HepG2 (cell line): ENCODE results near the gene TNFRSF11A. TPM values are rescaled to one million over a fixed set of nuclear protein-coding genes. Genes with fewer than 3 reads are reported as not detected.

ENCODE experiments used
- DMAP1 ChIP-seq: IDR thresholded peaks from 2 replicates; pipeline ENCODE4 v1.6.1; 2016
- FOSL2 ChIP-seq: sonication (generic); formaldehyde crosslinking; IDR thresholded peaks from 2 replicates; pipeline ENCODE4 v1.4.0; 2020; ENCODE audit warnings: missing genetic modification reagents
- FOXA3 ChIP-seq: IDR thresholded peaks from 2 replicates; pipeline ENCODE4 v1.6.1; 2016; ENCODE audit warnings: missing genetic modification reagents, missing compliant biosample characterization
- FOXJ3 ChIP-seq: sonication (generic); formaldehyde crosslinking; IDR thresholded peaks from 2 replicates; pipeline ENCODE4 v1.4.0; 2020; ENCODE audit warnings: missing genetic modification reagents, mild to moderate bottlenecking, borderline replicate concordance
- NFATC3 ChIP-seq: sonication (generic); formaldehyde crosslinking; IDR thresholded peaks from 2 replicates; pipeline ENCODE4 v1.5.1; 2020; ENCODE audit warnings: mild to moderate bottlenecking, missing genetic modification reagents
- NFE2L2 ChIP-seq: fragments of 150-350 bp; IDR thresholded peaks from 2 replicates; pipeline ENCODE4 v1.6.1; 2014; ENCODE audit warnings: low read length
- NFKBIZ ChIP-seq: IDR thresholded peaks from 2 replicates; pipeline ENCODE4 v1.6.1; 2018; ENCODE audit warnings: missing genetic modification reagents, missing compliant biosample characterization
- NR2C2 ChIP-seq: sonication (generic); formaldehyde crosslinking; IDR thresholded peaks from 2 replicates; pipeline ENCODE4 v1.4.0; 2020; ENCODE audit warnings: missing genetic modification reagents, mild to moderate bottlenecking, moderate library complexity, borderline replicate concordance
- RFXAP ChIP-seq: sonication (generic); formaldehyde crosslinking; IDR thresholded peaks from 2 replicates; pipeline ENCODE4 v1.4.0; 2020; ENCODE audit warnings: missing genetic modification reagents, borderline replicate concordance
- TSC22D2 ChIP-seq: sonication (generic); formaldehyde crosslinking; IDR thresholded peaks from 2 replicates; pipeline ENCODE4 v1.5.1; 2020; ENCODE audit warnings: missing genetic modification reagents, mild to moderate bottlenecking, borderline replicate concordance
- ZFP62 ChIP-seq: sonication (generic); formaldehyde crosslinking; IDR thresholded peaks from 2 replicates; pipeline ENCODE4 v1.4.0; 2020; ENCODE audit warnings: missing genetic modification reagents
- ZNF101 ChIP-seq: sonication (generic); formaldehyde crosslinking; IDR thresholded peaks from 2 replicates; pipeline ENCODE4 v1.4.0; 2020; ENCODE audit warnings: mild to moderate bottlenecking, low read depth, missing genetic modification reagents, borderline replicate concordance
- ZNF136 ChIP-seq: sonication (generic); formaldehyde crosslinking; IDR thresholded peaks from 2 replicates; pipeline ENCODE4 v1.8.1; 2022; ENCODE audit warnings: low read depth, mild to moderate bottlenecking, moderate library complexity, missing genetic modification reagents
- ZNF143 ChIP-seq: sonication (generic); formaldehyde crosslinking; IDR thresholded peaks from 2 replicates; pipeline ENCODE4 v1.4.0; 2020; ENCODE audit warnings: missing genetic modification reagents
- ZNF264 ChIP-seq: sonication (generic); formaldehyde crosslinking; IDR thresholded peaks from 2 replicates; pipeline ENCODE4 v1.4.0; 2020; ENCODE audit warnings: missing genetic modification reagents
- ZNF7 ChIP-seq: IDR thresholded peaks from 2 replicates; pipeline ENCODE4 v1.6.1; 2016; ENCODE audit warnings: missing biosample characterization, missing genetic modification reagents
- ZNF781 ChIP-seq: sonication (generic); formaldehyde crosslinking; IDR thresholded peaks from 2 replicates; pipeline ENCODE4 v1.5.1; 2020; ENCODE audit warnings: borderline replicate concordance, mild to moderate bottlenecking, missing genetic modification reagents; ENCODE audit errors: not compliant biosample characterization
- ZNF788 ChIP-seq: sonication (generic); formaldehyde crosslinking; IDR thresholded peaks from 2 replicates; pipeline ENCODE4 v1.5.0; 2020; ENCODE audit warnings: mild to moderate bottlenecking, missing genetic modification reagents, borderline replicate concordance
- ZNF790 ChIP-seq: sonication (generic); formaldehyde crosslinking; IDR thresholded peaks from 2 replicates; pipeline ENCODE4 v1.8.0; 2022; ENCODE audit warnings: missing genetic modification reagents, mild to moderate bottlenecking, borderline replicate concordance
- ZNF878 ChIP-seq: sonication (generic); formaldehyde crosslinking; IDR thresholded peaks from 2 replicates; pipeline ENCODE4 v1.8.1; 2023; ENCODE audit warnings: mild to moderate bottlenecking, missing genetic modification reagents, moderate library complexity
- ZSCAN29 ChIP-seq: sonication (generic); formaldehyde crosslinking; conservative IDR thresholded peaks from 2 replicates; pipeline ENCODE4 v1.4.0; 2020; ENCODE audit warnings: mild to moderate bottlenecking, missing genetic modification reagents
- polyA plus RNA-seq, 8 experiments: library from polyadenylated mRNA; depleted of rRNA in 3 of 8; stranded (reverse) in 7 of 8; unstranded in 1 of 8; fragments of >200 nt; fragmentation: Illumina TruSeq in 4 of 8; extraction: Trizol in 4 of 8; gene quantifications; 2 replicates each; pipeline versions ENCODE4 v1.2.1 to v1.2.3, GENCODE V29; 2011 to 2016; ENCODE audit warnings: low read depth in 4 of 8, missing spikeins in 1 of 8, mixed read lengths in 1 of 8; ENCODE audit not compliant: insufficient read depth in 1 of 8
- total RNA-seq, 5 experiments: library from RNA; depleted of rRNA; stranded (reverse); fragments of >200 nt; fragmentation: Illumina TruSeq; extraction: Trizol; gene quantifications; 2 replicates each; pipeline ENCODE4 v1.2.3, GENCODE V29; 2016; ENCODE audit warnings: low read depth in 1 of 5
- TF ChIP-seq, protein P1 (sequence below): sonication (generic); formaldehyde crosslinking; IDR thresholded peaks from 2 replicates; pipeline ENCODE4 v1.4.0; 2020; ENCODE audit warnings: missing genetic modification reagents
- TF ChIP-seq, protein P2 (sequence below): IDR thresholded peaks from 2 replicates; pipeline ENCODE4 v1.6.1; 2016; ENCODE audit warnings: low read depth, control low read depth
- TF ChIP-seq, protein P3 (sequence below): IDR thresholded peaks from 2 replicates; pipeline ENCODE4 v1.6.1; 2012; ENCODE audit warnings: low read depth, low read length, improper control_type of control experiment
- TF ChIP-seq, protein P4 (sequence below): sonication (generic); formaldehyde crosslinking; IDR thresholded peaks from 2 replicates; pipeline ENCODE4 v1.8.1; 2023; ENCODE audit warnings: mild to moderate bottlenecking, missing genetic modification reagents

Gene TNFRSF11A
- total and polyA plus RNA-seq, 2 of the 13 experiments (the other 11 are each of a cell fraction or from before 2014, with no cell fraction given), result 4.6 to 6.4 TPM

DNA sequence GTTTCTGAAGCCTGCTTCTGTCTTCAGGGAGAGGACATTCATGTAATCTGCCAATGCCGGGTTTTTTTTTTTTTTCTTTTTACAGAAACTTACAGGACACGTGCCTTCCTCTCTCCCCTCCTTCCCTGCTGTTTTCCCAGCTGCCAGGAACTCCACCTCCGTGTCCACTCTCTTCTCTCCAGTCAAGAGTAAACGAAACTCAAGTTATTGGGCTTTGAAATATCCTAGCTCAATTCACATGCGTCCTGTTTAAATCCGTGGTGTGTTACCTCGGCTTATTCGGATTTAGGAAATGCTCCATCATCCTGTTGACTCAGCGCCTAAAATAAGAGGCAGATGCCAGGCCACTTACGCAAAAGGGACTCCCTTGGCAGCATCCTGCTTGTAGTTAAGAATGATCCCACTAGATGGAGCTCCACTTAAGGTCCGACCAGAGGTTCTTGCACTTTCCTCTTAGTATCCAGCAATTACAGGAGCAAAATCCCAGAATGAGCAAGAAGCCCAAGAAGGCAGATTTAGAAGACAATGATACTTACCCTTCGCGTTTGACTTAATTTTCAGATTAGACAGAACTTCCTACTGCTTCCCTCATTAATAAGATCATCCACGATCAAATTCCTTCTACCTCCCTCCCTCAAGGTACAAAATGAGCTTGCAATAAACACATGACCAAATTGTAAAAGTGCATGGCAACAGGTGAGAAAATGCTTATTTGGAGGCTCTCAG, 100.5 kb downstream of the TNFRSF11A start (continued):
- TF ChIP-seq RFXAP (CRISPR knock-in tag), result peak; percentile 74; the same call in 1 of the 2 replicates
- TF ChIP-seq, protein P1, sequence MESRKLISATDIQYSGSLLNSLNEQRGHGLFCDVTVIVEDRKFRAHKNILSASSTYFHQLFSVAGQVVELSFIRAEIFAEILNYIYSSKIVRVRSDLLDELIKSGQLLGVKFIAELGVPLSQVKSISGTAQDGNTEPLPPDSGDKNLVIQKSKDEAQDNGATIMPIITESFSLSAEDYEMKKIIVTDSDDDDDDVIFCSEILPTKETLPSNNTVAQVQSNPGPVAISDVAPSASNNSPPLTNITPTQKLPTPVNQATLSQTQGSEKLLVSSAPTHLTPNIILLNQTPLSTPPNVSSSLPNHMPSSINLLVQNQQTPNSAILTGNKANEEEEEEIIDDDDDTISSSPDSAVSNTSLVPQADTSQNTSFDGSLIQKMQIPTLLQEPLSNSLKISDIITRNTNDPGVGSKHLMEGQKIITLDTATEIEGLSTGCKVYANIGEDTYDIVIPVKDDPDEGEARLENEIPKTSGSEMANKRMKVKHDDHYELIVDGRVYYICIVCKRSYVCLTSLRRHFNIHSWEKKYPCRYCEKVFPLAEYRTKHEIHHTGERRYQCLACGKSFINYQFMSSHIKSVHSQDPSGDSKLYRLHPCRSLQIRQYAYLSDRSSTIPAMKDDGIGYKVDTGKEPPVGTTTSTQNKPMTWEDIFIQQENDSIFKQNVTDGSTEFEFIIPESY (CRISPR knock-in tag), result 0 out of 2 replicates have a peak, but pooled peaks have one; percentile 11
- TF ChIP-seq ZNF790 (CRISPR knock-in tag), result no peak
- no peak for TF ChIP-seq ZNF788 (CRISPR knock-in tag)
- TF ChIP-seq, protein P2, sequence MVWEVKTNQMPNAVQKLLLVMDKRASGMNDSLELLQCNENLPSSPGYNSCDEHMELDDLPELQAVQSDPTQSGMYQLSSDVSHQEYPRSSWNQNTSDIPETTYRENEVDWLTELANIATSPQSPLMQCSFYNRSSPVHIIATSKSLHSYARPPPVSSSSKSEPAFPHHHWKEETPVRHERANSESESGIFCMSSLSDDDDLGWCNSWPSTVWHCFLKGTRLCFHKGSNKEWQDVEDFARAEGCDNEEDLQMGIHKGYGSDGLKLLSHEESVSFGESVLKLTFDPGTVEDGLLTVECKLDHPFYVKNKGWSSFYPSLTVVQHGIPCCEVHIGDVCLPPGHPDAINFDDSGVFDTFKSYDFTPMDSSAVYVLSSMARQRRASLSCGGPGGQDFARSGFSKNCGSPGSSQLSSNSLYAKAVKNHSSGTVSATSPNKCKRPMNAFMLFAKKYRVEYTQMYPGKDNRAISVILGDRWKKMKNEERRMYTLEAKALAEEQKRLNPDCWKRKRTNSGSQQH (CRISPR knock-in tag), result peak; percentile 67; the same call in 1 of the 2 replicates
- 0 out of 2 replicates have a peak, but pooled peaks have one; percentile 62 for TF ChIP-seq ZNF136 (CRISPR knock-in tag)
- TF ChIP-seq, protein P3, sequence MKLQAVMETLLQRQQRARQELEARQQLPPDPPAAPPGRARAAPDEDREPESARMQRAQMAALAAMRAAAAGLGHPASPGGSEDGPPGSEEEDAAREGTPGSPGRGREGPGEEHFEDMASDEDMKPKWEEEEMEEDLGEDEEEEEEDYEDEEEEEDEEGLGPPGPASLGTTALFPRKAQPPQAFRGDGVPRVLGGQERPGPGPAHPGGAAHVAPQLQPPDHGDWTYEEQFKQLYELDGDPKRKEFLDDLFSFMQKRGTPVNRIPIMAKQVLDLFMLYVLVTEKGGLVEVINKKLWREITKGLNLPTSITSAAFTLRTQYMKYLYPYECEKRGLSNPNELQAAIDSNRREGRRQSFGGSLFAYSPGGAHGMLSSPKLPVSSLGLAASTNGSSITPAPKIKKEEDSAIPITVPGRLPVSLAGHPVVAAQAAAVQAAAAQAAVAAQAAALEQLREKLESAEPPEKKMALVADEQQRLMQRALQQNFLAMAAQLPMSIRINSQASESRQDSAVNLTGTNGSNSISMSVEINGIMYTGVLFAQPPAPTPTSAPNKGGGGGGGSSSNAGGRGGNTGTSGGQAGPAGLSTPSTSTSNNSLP, result peak; percentile 35; the same call in 1 of the 2 replicates
- peak; percentile 41 for TF ChIP-seq ZNF781 (CRISPR knock-in tag)
- TF ChIP-seq TSC22D2 (CRISPR knock-in tag), result 0 out of 2 replicates have a peak, but pooled peaks have one; percentile 39
- TF ChIP-seq FOXJ3 (CRISPR knock-in tag), result peak; percentile 64; the same call in 1 of the 2 replicates
- TF ChIP-seq NFE2L2, result 0 out of 2 replicates have a peak, but pooled peaks have one; percentile 32
- TF ChIP-seq ZNF7 (CRISPR knock-in tag), result no peak
- TF ChIP-seq ZFP62 (CRISPR knock-in tag), result no peak
- TF ChIP-seq ZSCAN29 (CRISPR knock-in tag), result peak; percentile 85; the same call in 1 of the 2 replicates
- TF ChIP-seq ZNF143 (CRISPR knock-in tag), result no peak
- TF ChIP-seq NFATC3 (CRISPR knock-in tag), result no peak
- peak; percentile 75 for TF ChIP-seq FOXA3 (CRISPR knock-in tag)
- TF ChIP-seq, protein P4, sequence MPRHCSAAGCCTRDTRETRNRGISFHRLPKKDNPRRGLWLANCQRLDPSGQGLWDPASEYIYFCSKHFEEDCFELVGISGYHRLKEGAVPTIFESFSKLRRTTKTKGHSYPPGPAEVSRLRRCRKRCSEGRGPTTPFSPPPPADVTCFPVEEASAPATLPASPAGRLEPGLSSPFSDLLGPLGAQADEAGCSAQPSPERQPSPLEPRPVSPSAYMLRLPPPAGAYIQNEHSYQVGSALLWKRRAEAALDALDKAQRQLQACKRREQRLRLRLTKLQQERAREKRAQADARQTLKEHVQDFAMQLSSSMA, result no peak
- 0 out of 2 replicates have a peak, but pooled peaks have one; percentile 13 for TF ChIP-seq DMAP1 (CRISPR knock-in tag)
- TF ChIP-seq ZNF878, result no peak
- 0 out of 2 replicates have a peak, but pooled peaks have one; percentile 34 for TF ChIP-seq ZNF264
- TF ChIP-seq NFKBIZ (CRISPR knock-in tag), result peak; percentile 25; the same call in 1 of the 2 replicates
- no peak for TF ChIP-seq ZNF101 (CRISPR knock-in tag)
- peak; percentile 32; the same call in 1 of the 2 replicates for TF ChIP-seq NR2C2 (CRISPR knock-in tag)
- TF ChIP-seq FOSL2, result peak; percentile 76
